NCI-H510A treated with DMSO at 0.1 percent for 48 hours (cell line): ENCODE measurements around the gene NBPF3.
A peak's percentile ranks its signal among the peaks of the same experiment; 100 is the strongest.
"Not testable (repeated sequence)": the region's sequence is repeated elsewhere in the genome, so short reads cannot be mapped to it uniquely, and the experiment has no call there.

Experiments
- DNase-seq: peaks from one replicate; lab custom pipeline; 2025; lab: John Stamatoyannopoulos, UW

NBPF3 gene

DNA sequence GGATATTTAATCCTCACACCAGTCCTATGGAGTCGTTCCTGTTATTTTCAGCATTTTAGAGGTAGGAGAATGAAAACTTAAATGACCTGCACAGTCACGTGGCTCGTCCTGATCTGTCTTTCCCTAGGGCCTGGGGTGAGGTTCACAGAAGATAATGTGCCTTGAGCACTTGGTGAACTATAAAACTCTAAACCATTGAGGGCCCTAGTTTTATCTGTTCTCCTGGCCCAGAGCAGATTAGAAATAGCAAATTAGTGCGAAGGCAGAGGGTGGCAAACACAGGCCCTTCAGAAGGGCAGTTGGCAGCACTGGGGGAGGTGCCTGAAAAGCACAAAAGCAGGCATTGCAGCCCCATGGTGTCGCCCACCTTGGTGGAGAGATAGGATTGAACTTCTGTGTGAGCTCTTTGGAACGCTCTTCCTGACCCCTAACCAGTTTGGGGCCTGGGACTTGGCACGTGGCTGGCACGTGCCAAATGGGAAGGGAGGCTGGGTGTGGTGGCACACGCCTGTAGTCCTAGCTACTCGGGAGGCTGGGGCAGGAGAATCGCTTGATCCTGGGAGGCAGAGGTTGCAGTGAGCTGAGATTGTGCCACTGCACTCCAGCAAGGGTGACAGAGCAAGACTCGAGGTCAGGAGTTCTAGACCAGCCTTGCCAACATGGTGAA is 1.2 kb upstream of the NBPF3 start:
- not testable (repeated sequence) for DNase-seq

DNA sequence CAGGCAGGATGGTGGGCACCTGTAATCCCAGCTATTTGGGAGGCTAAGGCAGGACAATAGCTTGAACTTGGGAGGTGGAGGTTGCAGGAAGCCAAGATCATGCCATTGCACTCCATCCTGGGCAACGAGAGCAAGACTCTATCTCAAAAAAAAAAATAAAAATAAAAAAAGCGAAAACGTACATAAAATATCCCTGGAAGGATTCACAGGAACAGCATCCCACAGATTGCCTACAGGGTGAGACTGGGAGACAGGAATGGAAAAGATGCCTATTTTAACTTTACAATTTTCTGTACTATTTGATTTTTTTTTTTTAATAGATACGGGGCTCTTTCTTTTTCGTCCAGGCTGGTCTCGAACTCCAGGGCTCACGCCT is 604 bp upstream of the NBPF3 start:
- DNase-seq, result no peak

DNA sequence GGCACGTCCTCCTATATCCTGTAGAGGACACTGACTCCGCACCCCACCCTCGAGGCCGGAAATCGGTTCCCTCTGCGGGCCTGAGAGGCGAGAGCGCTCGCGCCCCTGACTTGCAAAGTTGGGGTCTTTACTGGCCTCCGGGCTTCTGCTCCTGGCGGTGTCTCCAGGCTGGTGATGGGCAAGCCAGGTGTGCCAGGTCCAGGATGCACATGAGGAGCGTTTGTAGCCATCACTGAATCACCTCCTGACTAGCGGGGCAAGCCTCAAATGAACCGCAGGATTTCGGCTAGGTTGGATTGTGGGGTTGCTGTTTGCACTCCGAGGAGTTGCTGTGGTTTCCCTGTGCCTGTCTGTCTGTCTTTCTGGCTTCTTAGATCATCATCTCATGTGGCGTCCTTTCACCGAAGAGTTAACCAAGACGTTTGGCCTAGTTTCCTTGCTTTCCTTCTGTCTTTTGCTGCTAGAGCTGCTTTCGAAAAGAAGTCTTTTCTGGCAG is 741 bp downstream of the NBPF3 start:
- DNase-seq, result not testable (repeated sequence)

DNA sequence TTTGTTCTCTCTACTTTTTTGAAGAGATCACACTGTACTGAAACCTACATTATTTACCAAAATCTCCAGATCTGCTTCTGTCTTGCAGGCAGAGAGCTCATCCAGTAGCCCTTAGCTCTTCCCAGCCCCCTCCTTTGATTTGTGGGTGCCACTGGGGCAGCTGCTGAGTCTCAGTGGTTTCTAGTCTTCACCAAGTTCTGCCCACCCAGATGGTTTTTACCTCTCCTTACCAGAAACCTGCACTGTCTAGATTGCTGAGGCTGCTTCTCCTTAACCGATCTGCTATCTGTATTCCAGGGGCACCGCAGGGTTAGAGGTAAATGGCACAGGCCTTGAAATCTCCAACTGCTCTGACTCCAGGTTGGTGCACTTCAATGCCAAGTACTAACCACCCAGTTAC is 6.7 kb downstream of the NBPF3 start:
- not testable (repeated sequence) for DNase-seq

DNA sequence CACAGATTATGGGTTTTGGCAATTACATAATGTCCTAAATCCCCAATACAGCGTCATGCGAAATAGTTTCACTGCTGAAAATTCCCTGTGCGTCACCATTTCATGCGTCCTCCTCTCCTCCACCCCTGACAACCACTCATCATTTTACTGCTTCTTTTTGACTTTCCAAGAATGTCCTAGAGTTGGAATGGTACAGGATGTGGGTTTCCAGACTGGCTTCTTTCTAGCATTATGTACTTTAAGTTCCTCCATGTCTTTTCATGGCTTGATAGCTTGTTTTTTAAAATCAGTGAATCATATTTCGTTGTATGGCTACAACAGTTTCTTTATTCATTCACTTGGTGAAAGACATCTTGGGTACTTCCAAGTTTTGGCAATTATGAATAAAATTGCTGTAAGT is 7.4 kb downstream of the NBPF3 start:
- DNase-seq, result no peak

DNA sequence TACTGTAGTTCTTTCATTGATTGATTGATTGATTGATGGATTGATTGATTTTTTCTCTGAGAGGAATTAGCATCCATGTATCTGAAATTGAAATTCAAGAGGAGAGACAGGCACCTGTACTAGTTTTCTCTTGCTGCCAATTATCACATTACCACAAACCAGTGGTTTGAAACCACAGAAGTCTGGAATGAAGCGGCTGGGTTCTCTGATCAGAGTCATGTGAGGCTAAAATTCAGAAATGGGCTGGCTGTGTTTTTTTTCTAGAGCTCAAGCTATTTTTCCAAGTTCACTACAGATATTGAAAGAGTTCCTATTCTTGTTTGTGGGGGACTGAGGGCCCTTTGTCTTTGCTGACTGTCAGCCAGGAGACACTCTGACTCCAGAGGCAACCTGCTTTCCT is 10.0 kb downstream of the NBPF3 start:
- no peak for DNase-seq

DNA sequence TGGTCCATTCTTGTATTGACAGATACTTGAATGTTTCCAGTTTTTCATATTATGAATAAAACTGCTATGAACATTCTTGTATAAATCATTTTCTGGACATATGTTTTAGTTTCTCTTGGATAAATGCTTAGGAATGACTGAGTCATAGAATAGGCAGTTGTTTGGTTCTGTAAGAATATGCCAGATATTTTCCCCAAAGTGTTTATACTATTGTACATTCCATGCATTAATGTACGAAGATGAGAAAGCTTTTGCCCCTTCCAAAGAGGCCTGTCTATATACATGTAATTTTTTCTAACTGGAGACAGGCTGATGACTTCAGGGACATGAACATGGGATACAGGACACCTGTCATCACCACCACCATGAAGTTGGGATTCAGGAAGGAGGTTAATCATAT is 11.3 kb downstream of the NBPF3 start:
- DNase-seq, result no peak

DNA sequence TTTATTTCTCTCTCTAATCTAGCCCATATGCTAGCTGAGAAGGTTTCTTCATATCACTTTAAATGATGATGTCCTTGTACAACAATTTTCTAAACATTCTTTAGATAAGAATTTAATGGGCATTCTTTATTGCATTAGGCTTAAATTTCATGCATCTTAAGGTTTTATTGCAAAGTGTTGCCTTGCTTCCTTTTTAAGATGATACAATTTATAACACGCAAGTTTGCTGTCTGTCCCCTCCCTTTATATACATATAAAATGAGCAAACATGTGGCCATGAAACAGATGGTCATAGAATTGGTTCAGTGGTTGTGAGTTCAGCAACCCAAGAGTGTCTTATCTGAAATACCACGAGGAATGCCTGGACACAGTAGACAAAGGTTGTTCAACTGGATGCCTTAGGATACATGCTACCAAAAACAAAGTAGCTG is 12.1 kb downstream of the NBPF3 start:
- no peak for DNase-seq

DNA sequence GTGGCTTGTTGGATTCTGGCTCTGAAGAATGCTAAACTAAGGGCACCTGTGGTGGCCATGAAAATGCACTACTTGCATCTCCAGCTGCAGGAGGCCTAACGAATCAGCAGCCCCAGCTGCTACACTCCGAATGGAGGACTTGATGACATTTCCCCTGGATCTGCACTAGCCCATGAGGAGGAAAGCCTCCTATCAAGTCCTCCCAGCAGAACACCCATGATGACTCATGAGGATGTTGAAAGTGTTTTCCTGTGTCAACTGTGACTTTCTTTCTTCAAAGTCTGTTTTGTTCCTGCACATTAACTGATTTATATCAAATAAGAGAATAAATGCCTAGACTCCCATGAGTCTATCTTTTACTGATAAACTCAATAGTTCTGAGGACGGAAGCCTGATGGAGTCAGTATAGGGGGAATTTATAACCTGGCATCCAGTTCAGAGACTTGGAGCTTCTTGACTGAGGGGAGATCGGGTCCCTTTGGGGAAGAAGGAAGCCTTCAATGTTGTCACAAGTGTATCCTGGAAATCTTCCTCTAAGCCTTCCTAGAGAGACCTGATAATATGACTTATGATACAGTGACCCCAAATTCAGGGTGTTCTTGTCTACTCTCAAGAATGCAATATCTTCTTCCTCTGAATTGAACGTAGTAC is 14.2 kb downstream of the NBPF3 start:
- not testable (repeated sequence) for DNase-seq

DNA sequence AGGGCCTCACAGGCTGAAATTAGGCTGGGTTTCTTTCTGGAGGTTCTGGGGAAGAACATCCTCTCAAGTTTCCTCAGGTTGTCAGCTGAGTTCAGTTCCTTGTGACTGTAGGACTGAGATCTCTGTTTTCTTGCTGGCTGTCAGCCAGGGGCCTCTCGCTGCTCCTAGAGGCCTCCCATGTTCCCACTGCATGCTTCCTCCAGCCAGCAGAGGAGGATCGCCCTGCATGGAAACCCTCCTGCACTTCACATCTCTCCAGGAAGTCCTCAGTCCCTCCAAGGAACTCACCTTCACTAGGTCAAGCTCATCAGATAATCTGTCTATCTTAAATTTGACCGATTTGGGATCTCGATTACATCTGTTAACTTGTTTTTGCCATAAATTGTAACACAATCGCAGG is 15.0 kb downstream of the NBPF3 start:
- DNase-seq, result not testable (repeated sequence)

DNA sequence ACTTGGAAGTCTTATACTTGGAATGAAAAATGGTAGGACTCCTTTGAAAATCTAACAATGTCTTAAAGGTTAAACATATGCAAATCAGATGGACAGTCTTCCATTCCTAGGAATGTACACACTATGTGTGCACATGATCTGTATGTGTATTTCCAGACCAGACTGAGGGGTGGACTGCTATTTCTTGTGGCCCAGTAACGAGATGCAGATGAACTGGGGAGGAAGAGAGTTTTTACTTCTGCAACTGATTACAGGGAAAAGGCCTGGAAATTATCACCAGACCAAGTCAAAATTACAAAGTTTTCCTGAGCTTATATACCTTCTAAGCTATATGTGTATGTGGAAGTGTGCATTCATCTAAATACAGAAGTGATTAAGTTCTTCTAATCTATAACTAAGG is 17.7 kb downstream of the NBPF3 start:
- DNase-seq, result no peak

DNA sequence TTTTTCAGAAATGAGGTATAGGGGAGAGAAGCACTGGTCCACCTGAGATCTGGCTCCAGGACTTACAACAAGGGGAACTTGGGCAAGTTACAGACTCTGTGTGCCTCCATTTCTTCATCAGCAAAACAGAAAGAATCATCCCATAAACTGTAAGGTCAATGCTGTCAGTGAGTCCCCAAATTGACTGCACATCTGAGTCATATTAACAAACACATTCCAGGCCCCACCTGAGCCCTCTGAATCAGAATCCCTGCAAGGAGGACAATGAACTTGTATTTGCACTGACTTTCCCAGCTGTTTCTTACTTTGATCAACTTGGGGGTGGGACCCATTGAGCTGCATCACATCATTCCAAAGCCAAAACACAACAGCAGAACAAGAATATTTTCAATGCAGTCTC is 25.2 kb downstream of the NBPF3 start:
- not testable (repeated sequence) for DNase-seq

DNA sequence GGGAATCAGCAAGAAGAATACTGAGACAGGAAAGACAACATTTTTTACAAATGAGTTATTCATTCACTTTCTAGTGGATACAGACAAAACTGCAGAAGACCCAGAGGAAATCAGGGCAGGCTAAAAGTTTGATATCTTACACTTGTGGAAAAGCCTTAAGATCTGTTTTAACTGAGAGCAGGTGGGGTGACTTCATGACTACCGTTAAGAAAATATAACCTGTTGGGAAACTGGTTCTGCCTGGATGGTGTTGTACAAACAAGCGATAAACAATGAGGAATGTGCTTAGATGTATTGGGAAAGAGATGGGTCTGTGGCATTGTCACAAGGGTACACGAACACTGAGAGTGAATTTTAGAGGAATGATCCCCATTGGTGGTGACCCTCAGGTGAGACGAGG is 28.0 kb downstream of the NBPF3 start:
- peak; percentile 23 for DNase-seq

DNA sequence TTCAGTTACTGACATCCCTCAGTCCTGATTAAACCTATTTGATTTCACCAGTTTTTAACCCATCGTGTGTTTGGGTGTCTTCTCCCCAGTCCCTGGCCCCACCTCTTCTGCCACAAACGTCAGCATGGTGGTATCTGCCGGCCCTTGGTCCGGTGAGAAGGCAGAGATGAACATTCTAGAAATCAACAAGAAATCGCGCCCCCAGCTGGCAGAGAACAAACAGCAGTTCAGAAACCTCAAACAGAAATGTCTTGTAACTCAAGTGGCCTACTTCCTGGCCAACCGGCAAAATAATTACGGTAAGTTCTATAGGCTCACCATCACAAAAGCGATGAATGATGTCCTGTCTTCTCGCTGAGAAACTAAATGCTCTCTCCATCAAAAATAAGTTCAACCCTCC is 28.7 kb downstream of the NBPF3 start:
- peak; percentile 43 for DNase-seq

DNA sequence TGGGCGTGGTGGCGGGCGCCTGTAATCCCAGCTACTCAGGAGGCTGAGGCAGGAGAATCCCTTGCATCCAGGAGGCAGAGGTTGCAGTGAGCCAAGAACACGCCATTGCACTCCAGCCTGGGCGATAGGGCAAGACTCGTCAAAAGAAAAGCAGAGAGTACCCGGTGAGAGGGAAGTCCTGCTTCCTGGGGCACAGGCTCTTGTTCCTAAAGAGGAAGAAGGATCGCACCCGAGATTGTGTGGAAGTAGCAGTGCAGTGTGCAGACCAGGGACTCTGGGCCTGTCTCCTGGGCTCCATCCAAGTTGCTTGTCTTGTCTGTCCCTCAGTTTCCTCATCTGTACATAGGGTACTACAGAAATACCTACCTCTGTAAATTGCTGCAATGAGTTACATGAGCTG is 29.6 kb downstream of the NBPF3 start:
- DNase-seq, result no peak

DNA sequence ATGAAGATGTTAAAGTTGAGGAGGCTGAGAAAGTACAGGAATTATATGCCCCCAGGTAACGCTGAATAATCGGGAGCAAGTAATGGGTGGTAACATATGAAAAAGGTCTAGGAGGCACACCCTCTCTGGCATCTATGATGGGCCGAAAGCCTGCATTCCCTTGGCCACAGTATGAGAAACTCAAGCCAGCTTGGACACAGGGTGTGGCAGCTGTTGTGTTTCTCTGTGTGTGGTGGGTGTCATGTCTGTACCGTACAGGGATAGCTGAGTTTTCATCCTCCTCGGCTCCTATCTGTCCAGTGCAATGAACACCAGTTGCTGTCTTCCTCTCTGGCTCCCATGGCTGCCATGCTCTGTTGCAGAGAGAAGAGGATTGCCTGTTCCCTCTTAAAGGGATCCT is 32.9 kb downstream of the NBPF3 start:
- peak; percentile 63 for DNase-seq

DNA sequence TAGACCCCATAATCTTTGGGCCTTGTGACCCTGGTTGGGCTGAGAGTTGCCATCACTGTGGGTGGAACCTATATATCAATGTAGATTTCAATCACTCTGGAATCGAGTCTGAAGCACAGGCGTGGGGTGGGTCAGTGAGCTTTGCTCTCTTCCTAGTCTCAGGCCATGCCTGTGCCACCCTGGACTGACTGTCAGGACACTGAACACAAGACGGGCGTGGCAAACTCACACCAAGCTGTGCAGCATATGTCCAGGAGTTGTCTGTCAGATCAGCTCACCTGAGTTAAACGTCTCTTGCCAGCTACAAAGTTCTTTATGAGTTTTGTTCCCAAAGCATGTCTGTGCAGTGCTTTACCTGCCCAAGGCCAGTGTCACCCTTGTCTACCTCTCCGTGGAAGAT is 38.4 kb downstream of the NBPF3 start:
- DNase-seq, result no peak

DNA sequence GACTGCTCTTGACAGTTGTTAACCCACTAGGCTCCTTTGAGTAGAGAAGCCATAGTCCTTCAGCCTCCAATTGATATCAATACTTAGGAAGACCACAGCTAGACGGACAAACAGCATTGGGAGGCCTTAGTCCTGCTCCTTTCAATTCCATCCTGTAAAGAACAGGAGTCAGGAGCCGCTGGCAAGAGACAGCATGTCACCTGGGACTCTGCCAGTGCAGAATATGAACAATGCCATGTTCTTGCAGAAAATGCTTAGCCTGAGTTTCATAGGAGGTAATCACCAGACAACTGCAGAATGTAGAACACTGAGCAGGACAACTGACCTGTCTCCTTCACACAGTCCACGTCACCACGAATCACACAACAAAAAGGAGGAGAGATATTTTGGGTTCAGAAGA is 43.9 kb downstream of the NBPF3 start:
- not testable (repeated sequence) for DNase-seq

DNA sequence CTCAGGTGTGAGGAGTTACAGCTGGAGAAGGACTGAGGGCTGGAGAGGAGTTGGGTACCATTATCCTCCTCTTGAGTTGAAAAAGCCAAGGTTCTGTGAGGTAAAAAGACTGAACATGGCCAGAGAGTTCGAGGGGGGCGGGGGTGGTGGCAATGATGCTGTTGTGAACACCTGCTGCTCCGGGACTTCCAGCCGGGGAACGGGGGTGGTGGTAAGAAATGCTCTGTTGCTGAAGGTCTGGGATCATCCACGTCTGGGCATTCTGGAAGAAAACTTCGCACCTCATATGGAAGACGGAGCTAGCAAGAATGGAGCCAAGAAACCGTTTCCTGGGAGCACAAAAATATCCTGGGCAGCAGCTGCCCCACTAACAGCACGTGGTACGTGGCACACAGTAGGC is 49.2 kb downstream of the NBPF3 start:
- no peak for DNase-seq

DNA sequence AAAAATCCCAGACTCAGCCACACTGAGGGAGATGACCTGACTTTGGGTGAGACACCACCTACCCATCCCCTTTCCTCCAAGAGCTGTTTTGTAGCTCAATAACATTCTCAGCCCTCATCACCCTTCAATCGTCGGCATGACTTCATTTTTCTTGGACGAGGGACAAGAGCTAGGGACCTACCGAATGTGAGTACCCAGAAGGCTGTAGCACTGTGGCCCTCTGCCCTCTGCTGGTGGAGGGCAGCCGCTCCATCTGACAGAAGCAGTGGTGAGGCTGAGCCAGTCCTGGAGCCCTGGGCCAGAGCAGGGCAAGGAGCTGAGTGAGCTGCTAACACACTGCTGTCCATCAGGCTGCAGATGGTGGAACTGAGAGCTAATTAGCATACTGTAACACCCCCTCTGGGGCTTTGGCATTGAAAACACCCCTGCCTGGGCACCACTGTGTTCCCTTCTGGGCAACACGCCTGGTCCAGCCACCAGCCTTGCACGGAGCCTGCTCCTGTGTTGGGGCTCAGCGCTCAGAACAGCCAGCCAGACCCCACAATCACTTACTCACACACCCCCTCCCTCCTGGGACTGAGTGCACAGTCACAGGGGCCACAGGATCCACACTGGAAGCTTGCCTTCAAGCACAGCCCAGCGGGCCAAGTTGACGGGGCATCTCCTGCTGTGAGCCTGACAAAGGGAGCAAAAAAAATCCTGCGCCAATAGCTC is 51.0 kb downstream of the NBPF3 start:
- peak; percentile 27 for DNase-seq

DNA sequence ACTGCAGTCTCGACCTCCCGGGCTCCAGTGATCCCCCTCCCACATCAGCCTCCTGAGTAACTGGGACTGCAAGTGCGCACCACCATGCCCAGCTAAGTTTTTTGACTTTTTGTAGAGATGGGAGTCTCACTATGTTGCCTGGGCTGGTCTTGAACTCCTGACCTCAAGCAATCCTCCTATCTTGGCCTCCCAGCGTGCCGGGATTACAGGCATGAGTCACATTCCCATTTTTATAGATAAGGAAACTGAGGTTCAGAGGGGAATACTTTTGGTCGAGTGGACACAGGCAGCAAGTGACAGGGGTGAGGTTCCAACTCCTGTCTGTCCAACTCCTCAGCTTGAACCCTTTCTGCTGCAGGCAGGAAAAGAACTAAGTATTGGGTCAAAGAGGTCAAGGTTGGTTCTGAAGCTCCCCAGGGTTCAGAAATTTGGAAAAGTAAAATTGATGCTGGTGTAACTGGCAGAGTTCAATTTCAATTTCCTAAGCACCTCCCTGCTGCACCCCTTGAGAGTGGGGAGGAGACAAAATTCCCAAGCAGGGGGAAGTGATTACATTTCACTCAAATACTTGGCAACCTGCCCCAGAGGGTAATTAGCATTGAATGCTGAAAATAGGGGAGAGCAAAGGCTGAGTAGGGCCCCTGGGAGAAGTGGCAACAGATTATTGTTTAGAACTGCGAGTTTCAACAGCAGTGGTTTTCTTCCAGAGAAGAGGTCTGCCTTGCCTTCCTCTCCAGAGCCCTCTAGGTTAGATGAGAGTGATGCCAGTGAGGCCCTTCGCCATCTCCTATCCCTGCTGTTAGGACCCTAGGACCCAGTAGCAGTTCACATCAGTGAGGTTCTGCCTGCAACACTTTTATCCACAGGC is 51.8 kb downstream of the NBPF3 start:
- peak; percentile 39 for DNase-seq

DNA sequence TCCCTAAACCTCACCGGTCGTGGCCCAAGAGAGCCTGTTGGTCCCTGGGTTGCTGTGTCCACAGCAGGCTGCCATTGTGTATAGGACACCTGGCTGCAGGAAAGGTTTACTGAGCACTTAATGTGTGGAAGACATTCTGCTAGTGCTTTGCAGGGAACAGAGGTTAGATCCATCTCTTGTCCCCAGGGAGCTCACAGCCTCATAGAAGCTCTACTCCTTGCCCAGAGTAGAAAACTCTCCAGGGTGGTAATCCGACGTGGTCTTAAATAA is 52.4 kb downstream of the NBPF3 start:
- DNase-seq, result no peak

DNA sequence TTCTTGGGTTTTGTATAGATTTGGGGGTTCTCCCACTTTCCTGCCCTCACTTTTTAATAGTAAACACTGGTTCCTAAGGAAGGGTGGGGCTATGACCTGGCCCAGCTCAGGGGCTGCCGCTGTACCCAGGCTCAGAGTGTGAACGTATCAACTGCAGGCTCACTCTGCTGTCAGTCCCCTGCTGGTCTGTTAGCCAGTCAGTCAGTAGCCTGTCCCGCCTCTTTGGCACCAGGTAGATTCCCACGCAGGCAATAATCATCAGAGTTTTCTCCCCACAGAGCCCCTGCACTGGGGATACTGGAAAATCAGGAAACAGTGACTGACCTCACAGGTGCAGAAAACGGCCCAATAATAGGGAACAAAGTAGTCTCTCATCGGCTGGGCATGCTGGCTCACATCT is 54.3 kb downstream of the NBPF3 start:
- no peak for DNase-seq
